IMR-90 (cell line): ENCODE results near the gene SIGLEC15. TPM values are rescaled to one million over a fixed set of nuclear protein-coding genes. Genes with fewer than 3 reads are reported as not detected.

Source experiments
- ATAC-seq: fragments of 200-7000 bp; cut with Tn5 transposase; 2 replicates; pipeline ENCODE4 v1.9.1; 2020; ENCODE audit warnings: low read depth, mild to moderate bottlenecking, moderate library complexity
- BruUV-seq: library from RNA; stranded (reverse); fragments of 400-500 nt; replicated peaks from 2 replicates; lab custom pipeline; 2021; lab: Mats Ljungman, UMichigan
- CTCF ChIA-PET: fragments of 300-600 bp; formaldehyde crosslinking; extraction: SDS; loops from one replicate; lab custom pipeline; 2021; ENCODE audit warnings: antibody characterized with exemption; lab: Yijun Ruan, JAX
- POLR2A ChIA-PET: fragments of 300-600 bp; sonication (Branson Sonifier 250); formaldehyde crosslinking; loops from one replicate; lab custom pipeline; 2022; ENCODE audit warnings: antibody characterized with exemption; ENCODE audit not compliant: unreplicated experiment; lab: Charles Lee
- DNase-seq: peaks from one replicate; pipeline ENCODE4 v3.0.0; 2013
- H2AFZ ChIP-seq: replicated peaks from 2 replicates; pipeline ENCODE3; 2013; ENCODE audit warnings: low read length, mild to moderate bottlenecking; ENCODE audit not compliant: poor library complexity
- H2AK5ac ChIP-seq: 2 replicates; pipeline ENCODE4 v1.6.1; 2013; ENCODE audit warnings: low read depth, low read length, inconsistent platforms
- H2AK9ac ChIP-seq: replicated peaks from 2 replicates; pipeline ENCODE3; 2013; ENCODE audit warnings: mild to moderate bottlenecking, low read depth, low read length, moderate library complexity; ENCODE audit not compliant: poor library complexity
- H2BK120ac ChIP-seq: 2 replicates; pipeline ENCODE4 v1.6.1; 2013; ENCODE audit warnings: low read depth, low read length, inconsistent platforms
- H2BK15ac ChIP-seq: 3 replicates; pipeline ENCODE4 v1.6.1; 2013; ENCODE audit warnings: low read depth, low read length, inconsistent platforms
- H2BK20ac ChIP-seq: 2 replicates; pipeline ENCODE4 v1.6.1; 2013; ENCODE audit warnings: low read depth, mild to moderate bottlenecking, inconsistent platforms, low read length, moderate library complexity
- H2BK5ac ChIP-seq: 2 replicates; pipeline ENCODE4 v1.6.1; 2013; ENCODE audit warnings: mild to moderate bottlenecking, low read depth, low read length, inconsistent platforms; ENCODE audit not compliant: poor library complexity, severe bottlenecking
- H3K14ac ChIP-seq: replicated peaks from 2 replicates; pipeline ENCODE4 v1.6.1; 2013; ENCODE audit warnings: low read depth, low read length, inconsistent platforms
- H3K18ac ChIP-seq: 2 replicates; pipeline ENCODE4 v1.6.1; 2013; ENCODE audit warnings: low read depth, low read length, control low read depth
- H3K23ac ChIP-seq: 2 replicates; pipeline ENCODE4 v1.6.1; 2013; ENCODE audit warnings: low read depth, low read length, inconsistent platforms
- H3K27ac ChIP-seq: 2 replicates; pipeline ENCODE4 v1.5.1; 2013; ENCODE audit warnings: mild to moderate bottlenecking, control low read depth, low read length; ENCODE audit not compliant: insufficient read depth
- H3K27me3 ChIP-seq: 2 replicates; pipeline ENCODE4 v1.6.1; 2013; ENCODE audit warnings: low read length; ENCODE audit not compliant: control insufficient read depth, insufficient read depth
- H3K36me3 ChIP-seq: 2 replicates; pipeline ENCODE4 v1.6.1; 2013; ENCODE audit warnings: low read length, mixed read lengths; ENCODE audit not compliant: control insufficient read depth, insufficient read depth
- H3K4ac ChIP-seq: 2 replicates; pipeline ENCODE4 v1.6.1; 2013; ENCODE audit warnings: low read depth, low read length, inconsistent platforms
- H3K4me1 ChIP-seq: 2 replicates; pipeline ENCODE4 v1.6.1; 2013; ENCODE audit warnings: low read length, mixed read lengths; ENCODE audit not compliant: control insufficient read depth, insufficient read depth
- H3K4me2 ChIP-seq: 2 replicates; pipeline ENCODE4 v1.6.1; 2013; ENCODE audit warnings: low read depth, mild to moderate bottlenecking, control low read depth, low read length, moderate library complexity
- H3K4me3 ChIP-seq: 2 replicates; pipeline ENCODE4 v1.5.1; 2013; ENCODE audit warnings: low read depth, mild to moderate bottlenecking, control low read depth, low read length, moderate library complexity; ENCODE audit not compliant: insufficient read depth
- H3K56ac ChIP-seq: 2 replicates; pipeline ENCODE4 v1.6.1; 2013; ENCODE audit warnings: low read length, inconsistent platforms; ENCODE audit not compliant: insufficient read depth; ENCODE audit errors: extremely low read depth
- H3K79me1 ChIP-seq, 2 experiments: 2 replicates each; pipeline ENCODE4 v1.6.1; 2013; ENCODE audit warnings: low read length in 2 of 2, inconsistent platforms in 1 of 2, low read depth in 1 of 2
- H3K9ac ChIP-seq: 2 replicates; pipeline ENCODE4 v1.6.1; 2013; ENCODE audit warnings: low read depth, low read length, control low read depth
- H3K9me1 ChIP-seq: 2 replicates; pipeline ENCODE4 v1.6.1; 2013; ENCODE audit warnings: low read length, inconsistent platforms; ENCODE audit not compliant: insufficient read depth
- H3K9me3 ChIP-seq: 2 replicates; pipeline ENCODE4 v1.6.1; 2013; ENCODE audit warnings: low read length; ENCODE audit not compliant: control insufficient read depth, insufficient read depth
- H4K20me1 ChIP-seq: 2 replicates; pipeline ENCODE4 v1.6.1; 2013; ENCODE audit warnings: low read length, inconsistent platforms; ENCODE audit not compliant: insufficient read depth
- H4K5ac ChIP-seq: 2 replicates; pipeline ENCODE4 v1.6.1; 2013; ENCODE audit warnings: mild to moderate bottlenecking, low read depth, low read length, control low read depth
- H4K8ac ChIP-seq, 2 experiments: 2 replicates each; pipeline ENCODE4 v1.6.1; 2013; ENCODE audit warnings: low read depth in 2 of 2, low read length in 2 of 2, control low read depth in 1 of 2, inconsistent platforms in 1 of 2
- H4K91ac ChIP-seq: 2 replicates; pipeline ENCODE4 v1.6.1; 2013; ENCODE audit warnings: low read depth, low read length, inconsistent platforms; ENCODE audit not compliant: insufficient read depth
- CHD1 ChIP-seq: IDR thresholded peaks from 2 replicates; pipeline ENCODE4 v1.6.1; 2012; ENCODE audit warnings: low read depth, low read length, improper control_type of control experiment
- ELK1 ChIP-seq: fragments of 150-350 bp; IDR thresholded peaks from 2 replicates; pipeline ENCODE4 v1.6.1; 2016; ENCODE audit warnings: low read depth, mild to moderate bottlenecking, low read length, moderate library complexity, borderline replicate concordance
- MAFK ChIP-seq: IDR thresholded peaks from 2 replicates; pipeline ENCODE4 v1.6.1; 2012; ENCODE audit warnings: low read depth, low read length, improper control_type of control experiment
- RCOR1 ChIP-seq: IDR thresholded peaks from 2 replicates; pipeline ENCODE4 v1.6.1; 2012; ENCODE audit warnings: mild to moderate bottlenecking, low read length, improper control_type of control experiment; ENCODE audit not compliant: insufficient replicate concordance
- SMC3 ChIP-seq: fragments of 150-350 bp; IDR thresholded peaks from 2 replicates; pipeline ENCODE4 v1.6.1; 2016; ENCODE audit warnings: low read depth, mild to moderate bottlenecking, antibody characterized with exemption, low read length, moderate library complexity
- WGBS, 2 experiments: methylation state at CpG; one replicate each; pipeline versions ENCODE4 v1.1.5 to v1.1.7; 2013; ENCODE audit warnings: missing lambda C conversion rate in 2 of 2; ENCODE audit not compliant: insufficient read length in 1 of 2; ENCODE audit errors: extremely low coverage in 2 of 2; 5-methylcytosine and 5-hydroxymethylcytosine counted together
- dilution Hi-C: fragments of 300-500 bp; cut with HindIII; formaldehyde crosslinking; loops from one replicate; pipeline ENCODE4 v1.14.3; 2018; ENCODE audit warnings: low sequenced_read_pairs; ENCODE audit not compliant: unreplicated experiment
- in situ Hi-C: fragments of 300-500 bp; cut with MboI; formaldehyde crosslinking; loops from 3 replicates; pipeline ENCODE4 v1.14.3; 2019; ENCODE audit warnings: low sequenced_read_pairs, inconsistent platforms, mixed read lengths
- intact Hi-C: fragments of 100-400 bp; cut with micrococcal nuclease; formaldehyde crosslinking; loops from 2 replicates; pipeline ENCODE4 v1.10.0; 2022
- polyA plus RNA-seq, 3 experiments: library from polyadenylated mRNA; depleted of rRNA; stranded (reverse); fragments of >200 nt; gene quantifications; 2 replicates each; pipeline ENCODE4 v1.2.3, GENCODE V29; 2012; ENCODE audit warnings: low replicate concordance in 1 of 3
- total RNA-seq: library from RNA; depleted of rRNA; stranded (reverse); fragments of >200 nt; gene quantifications from 2 replicates; pipeline ENCODE4 v1.2.3, GENCODE V29; 2012

SIGLEC15 gene
- total and polyA plus RNA-seq, 2 of the 4 experiments (the other 2 are of a cell fraction): 1.1 to 1.8 TPM

- Histone ChIP-seq H2BK120ac (no peak overlapping the region), H3K4ac (peak overlapping the region; percentile 13; the same call in 1 of the 2 replicates), H3K14ac (no peak overlapping the region; the same call in 1 of the 2 replicates), H3K79me1 (peaks cover 23 to 39% of the 10 kb centered on the region in 2 experiments), H2BK20ac (no peak overlapping the region), H3K36me3 (peaks cover 27% of the 10 kb centered on the region), H2AFZ (no peak overlapping the region), H4K5ac (0 out of 2 replicates have a peak overlapping the region, but pooled peaks have one; percentile 23), H2AK5ac (no peak overlapping the region), H3K27me3 (no peaks in the 10 kb centered on the region), H3K9me3 (peaks cover 2% of the 10 kb centered on the region; the same call in 1 of the 2 replicates), H2BK5ac (peak overlapping the region; percentile 54), H2BK15ac (no peak overlapping the region), H3K9me1 (peaks cover 7% of the 10 kb centered on the region; the same call in 1 of the 2 replicates), H4K8ac (peak overlapping the region in 1 of 2 experiments; percentile 5; a peak in 1 of 4 replicates), H3K18ac (0 out of 2 replicates have a peak overlapping the region, but pooled peaks have one; percentile 10), H3K9ac (no peak overlapping the region), H3K4me3 (no peak overlapping the region), H3K27ac (no peak overlapping the region), H2AK9ac (no peak overlapping the region), H4K91ac (no peak overlapping the region), H3K4me1 (peaks cover 4% of the 10 kb centered on the region; the same call in 1 of the 2 replicates), H3K4me2 (no peak overlapping the region), H3K56ac (no peak overlapping the region), H3K23ac (no peak overlapping the region), H4K20me1 (no peaks in the 10 kb centered on the region)
- intact Hi-C loops: no loop called here
- no TSS peak for BruUV-seq
- dilution Hi-C loops: no loop called here
- TF ChIP-seq ELK1 (no peak), RCOR1 (no peak), MAFK (no peak), CHD1 (no peak), SMC3 (no peak)
- peak; percentile 24 for DNase-seq
- POLR2A ChIA-PET: no interaction called here
- whole genome bisulfite sequencing, 2 experiments: 100% methylated on average over 1 of the region's 5 CpGs; no CpG with 5 or more reads in 1 of the 2 experiments
- in situ Hi-C loops: no loop called here
- CTCF ChIA-PET: no interaction called here
- ATAC-seq: no peak
These were observed 49.2 kb downstream of the SIGLEC15 start for GRCh38 chr18:45874491-45875184.
